Lower leg skin (tissue), 4 donors: Measurements from ENCODE around the gene PELI3. TPM values are rescaled to one million over a fixed set of nuclear protein-coding genes. Genes with fewer than 3 reads are reported as not detected.

Experiments used
- DNase-seq, 2 donors: peaks; one replicate each; pipeline ENCODE4 v3.0.0-alpha.2; 2019; ENCODE audit warnings: low spot score in 2 of 2
- H3K4me3 ChIP-seq: fragments of 200-600 bp; sonication (generic); 2 replicates; pipeline ENCODE4 v1.5.1; 2017; ENCODE audit warnings: mild to moderate bottlenecking, low read depth; ENCODE audit not compliant: poor library complexity, severe bottlenecking
- CTCF ChIP-seq, 3 donors: fragments of 450-650 bp; IDR thresholded peaks; one replicate each; pipeline ENCODE4 v1.5.1; 2016; ENCODE audit warnings: antibody characterized with exemption in 3 of 3, mild to moderate bottlenecking in 3 of 3, moderate library complexity in 2 of 3
- POLR2A ChIP-seq, 2 donors: fragments of 450-650 bp; IDR thresholded peaks; one replicate each; pipeline ENCODE4 v1.6.1; 2016 to 2017; ENCODE audit warnings: antibody characterized with exemption in 2 of 2, mild to moderate bottlenecking in 1 of 2, moderate library complexity in 1 of 2
- WGBS, 2 donors: methylation state at CpG; one replicate each; pipeline ENCODE4 v1.1.5; 2018; 5-methylcytosine and 5-hydroxymethylcytosine counted together
- intact Hi-C: fragments of 100-400 bp; cut with DNase I; formaldehyde crosslinking; loops from one replicate; pipeline ENCODE4 v1.15.0; 2023; ENCODE audit warnings: low total_unique reads
- total RNA-seq, 4 donors: library from RNA; depleted of rRNA; stranded (reverse); fragments of >200 nt; gene quantifications; one replicate each; pipeline ENCODE4 v1.1.0, GENCODE V29; 2016

The PELI3 gene
- total RNA-seq, 4 donors from 2014 or later = 14.3 to 22.0 (median 17.1) TPM

- 94 to 95% methylated on average over 11 of the region's 11 CpGs for whole genome bisulfite sequencing, 2 donors
- no peak overlapping the region for H3K4me3 ChIP-seq
- intact Hi-C loops = no loop called here
- no peak for TF ChIP-seq POLR2A (IDR thresholded peaks at IDR 0.05)
- no peak for DNase-seq
Observed at GRCh38 chr11:66523611-66524010, 56.9 kb downstream of the PELI3 start.

- intact Hi-C loops = no loop called here
- H3K4me3 ChIP-seq = no peak overlapping the region
- 92 to 93% methylated on average over 10 of the region's 10 CpGs for WGBS, 2 donors
- TF ChIP-seq POLR2A (IDR thresholded peaks at IDR 0.05) (no peak), CTCF (IDR thresholded peaks at IDR 0.05) (no peak)
- DNase-seq = no peak
Observed at GRCh38 chr11:66524304-66525040, 57.8 kb downstream of the PELI3 start.

Other genes with a start within 250 kb of the PELI3 start
- 10 to 100 TPM; 16.8 to 37.3 (median 23.0) TPM for gene KLC2, start 209.2 kb upstream of the PELI3 start, total RNA-seq
- 100 to 1,000 TPM; 118 to 143 (median 126) TPM for gene RAB1B, start 198.3 kb upstream of the PELI3 start, total RNA-seq
- 1 to 10 TPM in 1 of 4 donors, under 1 TPM in 1, not detected in 2; 0.42 to 3.2 TPM for gene CNIH2, start 188.7 kb upstream of the PELI3 start, total RNA-seq
- gene YIF1A, start 177.8 kb upstream of the PELI3 start, total RNA-seq = 10 to 100 TPM; 55.3 to 76.2 (median 74.1) TPM
- gene TMEM151A, start 175.0 kb upstream of the PELI3 start, total RNA-seq = not detected
- 10 to 100 TPM in 2 of 4 donors, 1 to 10 TPM in 2; 6.3 to 23.5 (median 12.3) TPM for gene CD248, start 149.9 kb upstream of the PELI3 start, total RNA-seq
- gene RIN1, start 130.5 kb upstream of the PELI3 start, total RNA-seq = 10 to 100 TPM; 48.3 to 56.9 (median 53.8) TPM
- gene BRMS1, start 121.8 kb upstream of the PELI3 start, total RNA-seq = 10 to 100 TPM; 40.1 to 68.4 (median 57.5) TPM
- 10 to 100 TPM; 23.9 to 32.4 (median 30.0) TPM for gene B4GAT1, start 119.3 kb upstream of the PELI3 start, total RNA-seq
- gene SLC29A2, start 95.1 kb upstream of the PELI3 start, total RNA-seq = 1 to 10 TPM; 1.8 to 2.7 (median 2.4) TPM
- gene NPAS4, start 45.9 kb upstream of the PELI3 start, total RNA-seq = under 1 TPM in 1 of 4 donors, not detected in 3; 0.19 TPM
- 10 to 100 TPM; 30.6 to 41.1 (median 36.2) TPM for gene MRPL11, start 28.1 kb upstream of the PELI3 start, total RNA-seq
- 10 to 100 TPM; 15.5 to 48.5 (median 20.1) TPM for gene DPP3, start 13.5 kb downstream of the PELI3 start, total RNA-seq
- 10 to 100 TPM; 27.4 to 51.6 (median 37.1) TPM for gene BBS1, start 43.7 kb downstream of the PELI3 start, total RNA-seq
- gene ZDHHC24, start 79.1 kb downstream of the PELI3 start, total RNA-seq = 10 to 100 TPM in 3 of 4 donors, 1 to 10 TPM in 1; 9.9 to 18.0 (median 14.7) TPM
- gene ACTN3, start 80.0 kb downstream of the PELI3 start, total RNA-seq = not detected
- gene CTSF, start 101.7 kb downstream of the PELI3 start, total RNA-seq = 100 to 1,000 TPM in 2 of 4 donors, 10 to 100 TPM in 2; 96.4 to 120 (median 103) TPM
- under 1 TPM; 0.11 to 0.42 (median 0.25) TPM for gene CCDC87, start 126.2 kb downstream of the PELI3 start, total RNA-seq
- gene CCS, start 126.3 kb downstream of the PELI3 start, total RNA-seq = 10 to 100 TPM; 13.7 to 24.2 (median 15.2) TPM
- 10 to 100 TPM; 35.8 to 47.4 (median 44.6) TPM for gene RBM14, start 149.7 kb downstream of the PELI3 start, total RNA-seq
- gene RBM4, start 171.8 kb downstream of the PELI3 start, total RNA-seq = 10 to 100 TPM; 59.2 to 96.6 (median 76.0) TPM
- gene RBM4B, start 211.0 kb downstream of the PELI3 start, total RNA-seq = 10 to 100 TPM in 2 of 4 donors, 1 to 10 TPM in 2; 8.6 to 18.0 (median 12.2) TPM